HG02885 (cell line): ENCODE measurements around the gene DOCK10.

Source experiments
- ATAC-seq: cut with Tn5 transposase; IDR thresholded peaks from one replicate; pipeline ENCODE4 v1.9.1; 2021; ENCODE audit warnings: mild to moderate bottlenecking; ENCODE audit not compliant: unreplicated experiment, poor library complexity

The DOCK10 gene

GRCh38 chr2:224798180-224798579, 244.1 kb downstream of the DOCK10 start:
- no peak for ATAC-seq

DNA sequence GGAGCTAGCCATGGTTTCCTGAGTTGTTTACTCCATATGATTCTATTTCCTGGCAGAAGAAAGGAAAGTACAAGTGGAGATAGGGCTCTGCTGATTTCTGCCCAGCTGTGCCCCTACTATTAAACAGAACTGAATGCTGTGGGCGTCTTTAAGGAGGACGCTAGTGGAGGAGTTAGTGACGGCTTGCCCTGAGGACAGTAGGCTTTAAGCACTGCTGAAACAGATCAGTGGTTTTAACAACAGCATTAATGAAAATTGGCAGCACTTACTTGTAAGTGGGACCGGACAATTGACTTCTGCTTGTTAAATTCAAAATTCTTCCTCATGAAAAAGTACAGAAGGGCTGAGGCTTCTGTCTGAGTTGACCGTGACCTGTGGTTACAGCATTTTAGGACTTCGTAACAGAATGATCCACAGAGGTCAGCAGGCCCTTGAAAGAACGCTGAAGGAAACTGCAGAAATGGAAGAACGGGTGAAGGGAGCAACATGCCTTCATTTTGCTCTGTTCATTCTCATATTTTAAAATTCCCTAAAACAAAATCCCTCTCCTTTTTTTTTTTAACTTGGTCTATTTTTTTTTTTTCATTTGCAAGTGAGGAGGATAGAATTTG, 245.5 kb downstream of the DOCK10 start:
- no peak for ATAC-seq

- no peak for ATAC-seq
Observed at GRCh38 chr2:224793946-224794345, 248.3 kb downstream of the DOCK10 start.

GRCh38 chr2:224786848-224787247, 255.4 kb downstream of the DOCK10 start:
- no peak for ATAC-seq

- no peak for ATAC-seq
Observed at GRCh38 chr2:224781400-224781799, 260.9 kb downstream of the DOCK10 start.

GRCh38 chr2:224780823-224781222, 261.4 kb downstream of the DOCK10 start:
- ATAC-seq = no peak

DNA sequence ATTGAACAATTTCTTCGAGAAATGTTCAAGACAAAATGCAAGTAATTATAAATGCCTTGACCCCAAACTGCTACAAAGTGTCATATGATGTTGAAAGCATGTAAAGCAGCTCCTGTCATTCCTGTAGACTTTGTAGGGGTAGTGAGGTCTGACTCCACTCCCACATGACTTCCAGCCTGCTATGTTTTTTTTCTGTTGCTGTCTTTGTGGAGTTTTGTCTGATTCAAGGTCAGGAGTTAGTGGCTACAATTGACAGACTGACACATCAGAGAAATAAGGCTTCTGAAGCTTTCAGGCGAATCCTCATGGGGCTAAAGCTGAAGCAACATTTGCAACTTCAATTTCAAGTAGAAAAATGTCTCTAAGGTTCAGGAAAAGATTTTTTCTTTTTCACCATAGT, 262.2 kb downstream of the DOCK10 start:
- ATAC-seq = no peak

DNA sequence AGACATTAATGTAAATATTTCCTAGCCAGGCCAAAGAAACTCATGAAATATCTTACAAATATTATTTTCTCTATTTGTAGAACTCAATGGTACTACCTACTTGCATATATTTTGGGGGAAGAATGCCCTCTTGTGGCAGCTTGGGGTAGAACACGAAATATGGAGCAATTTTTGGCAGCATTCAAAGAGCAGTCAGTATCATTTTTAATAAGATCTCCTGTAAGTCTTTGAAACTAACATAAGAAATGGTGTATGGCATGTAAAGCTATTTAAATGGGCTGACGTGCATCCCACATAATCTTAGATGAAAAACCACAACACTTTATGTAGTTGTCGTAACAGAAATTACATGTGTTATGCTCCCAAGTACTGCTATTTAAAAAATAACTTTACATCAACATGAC, 263.8 kb downstream of the DOCK10 start:
- ATAC-seq = peak; percentile 75

DNA sequence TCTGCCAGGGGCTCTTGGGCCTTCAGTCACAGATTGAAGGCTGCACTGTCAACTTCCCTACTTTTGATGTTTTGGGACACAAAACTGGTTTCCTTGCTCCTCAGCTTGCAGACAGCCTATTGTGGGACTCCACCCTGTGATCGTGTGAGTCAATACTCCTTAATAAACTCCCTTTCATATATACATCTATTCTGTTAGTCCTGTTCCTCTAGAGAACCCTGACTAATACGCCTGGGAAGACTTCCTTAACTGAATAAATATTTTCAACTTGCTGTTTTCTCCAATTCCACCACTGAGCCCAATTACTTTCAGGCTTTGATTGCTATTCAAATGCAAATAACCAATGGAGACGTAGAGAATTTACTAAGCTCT, 264.7 kb downstream of the DOCK10 start:
- no peak for ATAC-seq

GRCh38 chr2:224776795-224777558, 265.3 kb downstream of the DOCK10 start:
- ATAC-seq = no peak

- no peak for ATAC-seq
Observed at GRCh38 chr2:224775647-224776046, 266.6 kb downstream of the DOCK10 start.

DNA sequence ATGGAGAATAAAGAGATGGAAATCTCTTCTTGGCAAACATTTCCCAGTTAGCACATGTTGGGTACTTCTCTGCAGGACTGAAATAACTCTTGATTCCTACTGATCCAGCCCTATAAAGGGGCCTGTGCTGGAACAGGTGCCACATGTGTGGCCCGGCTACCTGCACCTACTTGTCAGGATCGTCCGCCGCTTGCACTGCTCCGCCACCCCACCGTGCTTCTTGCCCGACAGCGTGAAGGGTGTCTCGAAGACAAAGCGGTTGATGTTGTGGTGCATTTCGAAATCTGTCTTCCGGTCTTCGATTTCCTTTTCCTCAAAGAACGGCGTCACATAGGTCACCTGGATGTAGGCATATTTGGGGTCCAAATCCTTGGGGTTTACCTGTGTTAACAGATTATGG, 267.5 kb downstream of the DOCK10 start:
- no peak for ATAC-seq

DNA sequence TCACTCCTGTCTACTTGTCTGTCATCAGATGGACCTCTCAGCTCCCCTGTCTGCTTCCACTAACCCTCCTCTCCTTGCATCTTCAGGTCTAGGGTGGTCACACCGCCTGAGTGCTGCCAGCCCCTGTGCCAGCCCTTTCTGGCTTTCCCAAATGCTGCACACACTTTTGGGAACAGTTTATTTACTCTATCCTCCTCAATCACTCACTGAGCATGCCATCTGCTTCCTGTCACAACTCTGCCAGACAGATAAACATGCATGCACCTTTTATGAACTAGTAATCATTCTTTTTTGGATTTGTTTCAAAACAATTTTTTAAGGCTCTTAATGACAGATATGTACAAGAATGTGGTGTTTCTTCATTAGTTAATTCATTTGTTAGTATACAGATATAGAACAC, 269.8 kb downstream of the DOCK10 start:
- ATAC-seq = no peak

- no peak for ATAC-seq
Observed at GRCh38 chr2:224769489-224769888, 272.8 kb downstream of the DOCK10 start.

DNA sequence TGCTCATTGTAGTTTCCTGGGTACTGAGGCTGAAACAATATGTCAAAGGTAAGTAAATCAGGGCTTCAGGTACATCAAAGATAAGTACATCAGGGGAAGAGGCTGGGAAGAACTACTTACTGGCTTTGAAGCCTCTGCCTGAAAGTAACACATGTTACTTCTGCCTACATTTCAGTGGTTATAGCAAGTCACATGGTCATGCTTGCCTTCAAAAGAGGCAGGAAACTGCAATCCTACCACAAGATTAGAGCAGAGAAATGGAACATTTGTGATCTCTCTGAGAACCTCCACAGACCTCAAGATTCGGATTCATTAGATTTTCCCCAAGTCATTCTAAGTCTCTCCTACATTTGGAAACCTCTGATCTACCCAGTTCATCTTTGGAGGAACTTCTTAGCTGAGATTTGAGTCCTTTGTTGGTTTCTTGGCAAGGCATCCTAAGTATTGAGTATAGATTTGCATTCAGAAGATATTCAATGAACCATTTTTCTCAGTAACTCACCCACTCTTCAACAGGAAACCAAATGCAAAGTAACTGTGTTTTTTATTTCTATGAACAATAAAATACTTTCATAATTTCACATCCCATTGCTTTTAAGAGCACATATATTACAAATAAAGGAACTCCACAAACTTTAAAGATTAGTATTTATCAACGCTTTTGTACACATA, 277.6 kb downstream of the DOCK10 start:
- peak; percentile 79 for ATAC-seq

- ATAC-seq = no peak
Observed at GRCh38 chr2:224757934-224758548, 284.2 kb downstream of the DOCK10 start.

DNA sequence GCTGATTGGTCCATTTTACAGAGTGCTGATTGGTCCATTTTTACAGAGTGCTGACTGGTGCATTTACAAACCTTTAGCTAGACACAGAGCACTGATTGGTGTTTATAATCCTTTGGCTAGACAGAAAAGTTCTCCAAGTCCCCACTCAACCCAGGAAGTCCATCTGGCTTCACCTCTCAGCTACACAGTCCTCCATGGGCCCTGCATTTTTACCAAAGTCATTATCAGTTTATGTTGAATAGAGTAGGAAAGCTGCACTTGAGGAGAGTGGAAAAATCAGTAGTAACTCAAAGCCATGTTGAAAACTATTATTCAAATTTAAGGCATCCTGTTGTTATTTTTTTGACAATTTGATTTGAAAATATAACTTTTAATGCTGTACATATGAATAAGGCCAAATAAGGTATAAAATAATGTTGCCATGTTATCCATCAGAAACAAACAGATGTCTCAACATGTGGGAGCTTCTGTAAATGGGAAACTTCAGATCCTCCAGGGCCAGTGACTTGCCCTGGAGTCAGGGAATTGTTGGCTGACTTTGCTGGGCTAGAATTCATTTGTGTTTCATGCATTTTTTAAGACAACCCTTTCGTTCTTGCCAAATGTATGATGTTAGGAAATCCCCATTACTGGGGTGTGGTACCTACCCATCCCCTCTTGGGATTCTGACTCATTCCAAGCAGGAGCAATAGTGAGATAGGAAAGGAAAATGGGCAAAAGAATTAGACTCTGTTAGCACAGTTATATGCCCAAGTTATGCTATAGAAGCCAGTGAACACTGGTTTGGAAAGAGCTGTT, 288.3 kb downstream of the DOCK10 start:
- no peak for ATAC-seq

- peak; percentile 64 for ATAC-seq
Observed at GRCh38 chr2:224751996-224752698, 290.1 kb downstream of the DOCK10 start.

DNA sequence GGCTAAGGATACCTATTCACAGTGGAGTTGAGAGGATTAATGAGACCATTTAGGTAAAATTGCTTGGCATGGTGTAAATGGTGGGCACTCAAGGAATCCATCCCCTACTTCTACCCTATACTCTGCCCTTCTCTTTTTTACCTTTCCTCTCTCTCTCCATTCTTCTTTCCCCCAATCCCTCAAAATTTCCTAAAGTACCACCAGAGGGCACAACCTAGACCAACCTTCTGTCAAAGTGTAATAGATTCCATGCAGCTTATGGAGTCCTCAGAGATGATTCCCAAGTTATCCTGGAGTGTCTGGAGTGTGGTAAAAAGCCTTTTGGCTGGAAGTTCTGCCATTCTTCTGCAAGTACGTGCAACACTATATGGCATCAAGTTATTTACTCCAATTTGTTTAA, 293.1 kb downstream of the DOCK10 start:
- no peak for ATAC-seq

GRCh38 chr2:224747765-224748164, 294.5 kb downstream of the DOCK10 start:
- ATAC-seq = no peak
